ENCODE results near the gene DAO. TPM values are rescaled to one million over a fixed set of nuclear protein-coding genes. Genes with fewer than 3 reads are reported as not detected.

Gene DAO
- total and polyA plus RNA-seq, 2 experiments from 2014 or later, result 0.88 to 0.90 TPM

GRCh38 chr12:108922918-108923317, 43.0 kb downstream of the DAO start:
- H2AFZ ChIP-seq, result no peak overlapping the region
- WGBS (ENCODE audit: low lambda C conversion rate, missing lambda C conversion rate), result 86% methylated on average over 3 of the region's 3 CpGs

GRCh38 chr12:108928695-108929094, 48.8 kb downstream of the DAO start:
- no peaks in the 10 kb centered on the region for H3K9me3 ChIP-seq (ENCODE audit: low read depth)
- H3K4me3 ChIP-seq, result no peak overlapping the region
- 94% methylated on average over 8 of the region's 8 CpGs for WGBS (ENCODE audit: low lambda C conversion rate, missing lambda C conversion rate)
- no peak for TF ChIP-seq EZH2phosphoT487 (IDR thresholded peaks at IDR 0.05; ENCODE audit: low read depth, severe bottlenecking, unreplicated experiment)
- TF ChIP-seq EZH2 (IDR thresholded peaks at IDR 0.05; ENCODE audit: borderline replicate concordance), result no peak
- TF ChIP-seq CTCF (IDR thresholded peaks at IDR 0.05; ENCODE audit: poor library complexity), result no peak
- no peak overlapping the region for H3K4me2 ChIP-seq
- no peaks in the 10 kb centered on the region for H3K9me2 ChIP-seq (replicated peaks; ENCODE audit: insufficient read depth)
- H3K4me1 ChIP-seq (ENCODE audit: insufficient read depth), result peaks cover 5% of the 10 kb centered on the region
- no peaks in the 10 kb centered on the region for H4K20me1 ChIP-seq (ENCODE audit: insufficient read depth, poor library complexity, severe bottlenecking)
- H3K79me2 ChIP-seq, result no peaks in the 10 kb centered on the region
- no peak overlapping the region for H3K27ac ChIP-seq
- H3K27me3 ChIP-seq, result no peaks in the 10 kb centered on the region
- H3K36me3 ChIP-seq (replicated peaks; ENCODE audit: insufficient read depth, low read depth), result no peaks in the 10 kb centered on the region
- H2AFZ ChIP-seq, result no peak overlapping the region
- no peak for DNase-seq (ENCODE audit: low spot score)

More at GRCh38 chr12:108922918-108923317, 43.0 kb downstream of the DAO start:
- no peak overlapping the region for H3K4me3 ChIP-seq
- no peaks in the 10 kb centered on the region for H4K20me1 ChIP-seq (ENCODE audit: insufficient read depth, poor library complexity, severe bottlenecking)
- no peaks in the 10 kb centered on the region for H3K9me2 ChIP-seq (replicated peaks; ENCODE audit: insufficient read depth)
- H3K36me3 ChIP-seq (replicated peaks; ENCODE audit: insufficient read depth, low read depth), result no peaks in the 10 kb centered on the region
- no peak overlapping the region for H3K27ac ChIP-seq
- DNase-seq (ENCODE audit: low spot score), result no peak
- H3K79me2 ChIP-seq, result no peaks in the 10 kb centered on the region
- H3K27me3 ChIP-seq, result no peaks in the 10 kb centered on the region
- no peaks in the 10 kb centered on the region for H3K9me3 ChIP-seq (ENCODE audit: low read depth)
- no peak overlapping the region for H3K4me2 ChIP-seq
- peaks cover 8% of the 10 kb centered on the region for H3K4me1 ChIP-seq (ENCODE audit: insufficient read depth)
- TF ChIP-seq CTCF (IDR thresholded peaks at IDR 0.05; ENCODE audit: poor library complexity) (no peak), EZH2 (IDR thresholded peaks at IDR 0.05; ENCODE audit: borderline replicate concordance) (no peak), EZH2phosphoT487 (IDR thresholded peaks at IDR 0.05; ENCODE audit: low read depth, severe bottlenecking, unreplicated experiment) (no peak)

GRCh38 chr12:108930155-108930554, 50.3 kb downstream of the DAO start:
- H3K4me2 ChIP-seq, result no peak overlapping the region
- WGBS (ENCODE audit: low lambda C conversion rate, missing lambda C conversion rate), result 70% methylated on average over 5 of the region's 5 CpGs
- no peaks in the 10 kb centered on the region for H4K20me1 ChIP-seq (ENCODE audit: insufficient read depth, poor library complexity, severe bottlenecking)
- no peaks in the 10 kb centered on the region for H3K36me3 ChIP-seq (replicated peaks; ENCODE audit: insufficient read depth, low read depth)
- TF ChIP-seq EZH2 (IDR thresholded peaks at IDR 0.05; ENCODE audit: borderline replicate concordance) (no peak), CTCF (IDR thresholded peaks at IDR 0.05; ENCODE audit: poor library complexity) (no peak), EZH2phosphoT487 (IDR thresholded peaks at IDR 0.05; ENCODE audit: low read depth, severe bottlenecking, unreplicated experiment) (no peak)
- DNase-seq (ENCODE audit: low spot score), result no peak
- peak overlapping the region; percentile 31 for H2AFZ ChIP-seq
- H3K9me2 ChIP-seq (replicated peaks; ENCODE audit: insufficient read depth), result no peaks in the 10 kb centered on the region
- H3K4me3 ChIP-seq, result no peak overlapping the region
- H3K4me1 ChIP-seq (ENCODE audit: insufficient read depth), result peaks cover 5% of the 10 kb centered on the region
- H3K79me2 ChIP-seq, result no peaks in the 10 kb centered on the region
- H3K27ac ChIP-seq, result peak overlapping the region; percentile 6
- H3K9me3 ChIP-seq (ENCODE audit: low read depth), result no peaks in the 10 kb centered on the region
- H3K27me3 ChIP-seq, result no peaks in the 10 kb centered on the region

- Histone ChIP-seq H3K4me3 (no peak overlapping the region), H3K27me3 (no peaks in the 10 kb centered on the region), H3K4me1 (ENCODE audit: insufficient read depth) (peaks cover 5% of the 10 kb centered on the region), H3K27ac (no peak overlapping the region), H2AFZ (no peak overlapping the region), H4K20me1 (ENCODE audit: insufficient read depth, poor library complexity, severe bottlenecking) (no peaks in the 10 kb centered on the region), H3K9me2 (replicated peaks; ENCODE audit: insufficient read depth) (no peaks in the 10 kb centered on the region), H3K36me3 (replicated peaks; ENCODE audit: insufficient read depth, low read depth) (no peaks in the 10 kb centered on the region), H3K9me3 (ENCODE audit: low read depth) (no peaks in the 10 kb centered on the region), H3K79me2 (no peaks in the 10 kb centered on the region), H3K4me2 (no peak overlapping the region)
- DNase-seq (ENCODE audit: low spot score), result no peak
- WGBS (ENCODE audit: low lambda C conversion rate, missing lambda C conversion rate), result 56% methylated on average over 3 of the region's 3 CpGs
- TF ChIP-seq EZH2phosphoT487 (IDR thresholded peaks at IDR 0.05; ENCODE audit: low read depth, severe bottlenecking, unreplicated experiment) (no peak), EZH2 (IDR thresholded peaks at IDR 0.05; ENCODE audit: borderline replicate concordance) (no peak), CTCF (IDR thresholded peaks at IDR 0.05; ENCODE audit: poor library complexity) (no peak)
These were observed 50.9 kb downstream of the DAO start for GRCh38 chr12:108930756-108931155.
